ENCODE data around the gene TKFC.

Gene TKFC

DNA sequence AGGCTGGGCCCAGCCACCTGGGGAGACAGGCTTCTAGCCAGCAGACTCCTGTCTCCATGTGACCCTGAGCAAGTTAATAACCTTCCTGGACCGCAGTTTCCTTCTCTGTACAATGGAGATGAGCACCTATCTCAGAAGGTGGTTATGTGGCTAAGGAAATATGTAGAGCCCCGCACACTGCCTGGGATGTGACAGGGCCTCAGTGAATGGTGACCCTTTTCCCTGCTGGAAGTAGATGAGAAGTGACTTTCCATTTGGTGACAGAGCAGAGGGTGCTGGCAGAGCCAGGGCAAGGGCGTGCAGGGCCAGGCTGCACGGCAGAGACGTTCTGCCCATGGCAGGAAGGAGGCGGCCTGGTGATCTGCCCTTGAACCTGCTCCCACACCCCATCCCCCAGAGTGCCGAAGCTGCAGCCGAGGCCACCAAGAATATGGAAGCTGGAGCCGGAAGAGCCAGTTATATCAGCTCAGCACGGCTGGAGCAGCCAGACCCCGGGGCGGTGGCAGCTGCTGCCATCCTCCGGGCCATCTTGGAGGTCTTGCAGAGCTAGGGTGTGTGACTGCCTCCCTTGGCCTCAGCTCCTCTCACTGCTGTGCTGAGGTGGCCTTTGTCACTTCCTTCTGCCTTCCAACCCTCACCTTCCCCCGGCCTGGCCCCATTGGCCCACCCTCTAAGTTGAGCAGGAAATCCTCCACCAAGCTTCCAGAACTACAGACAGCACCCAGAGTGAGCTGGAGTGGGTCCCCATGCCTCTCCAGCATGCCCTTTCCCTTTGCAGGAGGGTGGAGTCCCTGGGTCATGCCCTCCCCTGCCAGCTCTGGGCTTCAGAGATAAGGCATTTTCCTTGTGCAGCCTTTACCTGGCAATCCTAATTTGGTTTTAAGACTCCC, 13.2 kb downstream of the TKFC start:
- no peak for DNase-seq

DNA sequence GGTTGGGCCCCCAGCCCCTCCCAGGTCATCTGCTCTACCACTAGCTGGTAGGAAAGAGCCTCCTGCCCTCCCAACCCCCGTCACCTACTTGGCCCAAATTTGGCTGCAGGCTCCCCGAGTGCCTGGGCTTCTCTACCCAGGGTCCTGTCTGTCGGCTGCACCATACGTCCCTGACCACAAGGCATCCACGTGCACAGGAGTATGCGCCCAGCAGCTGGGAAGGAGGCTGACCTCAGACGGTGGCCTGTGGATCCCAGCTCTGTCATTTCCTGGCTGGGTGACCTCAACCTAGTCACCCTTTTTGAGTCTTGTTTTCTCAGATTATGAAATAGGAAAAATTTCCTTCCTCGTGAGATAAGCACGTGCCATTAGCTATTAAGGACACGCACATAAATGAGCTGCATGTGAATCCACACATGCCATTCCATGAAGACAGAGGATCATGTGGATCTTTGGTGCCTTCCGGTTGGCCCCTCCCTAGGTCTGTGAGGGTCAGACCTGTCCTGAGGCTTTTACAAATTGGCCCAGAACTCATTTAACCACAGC, 15.0 kb downstream of the TKFC start:
- DNase-seq, result no peak

DNA sequence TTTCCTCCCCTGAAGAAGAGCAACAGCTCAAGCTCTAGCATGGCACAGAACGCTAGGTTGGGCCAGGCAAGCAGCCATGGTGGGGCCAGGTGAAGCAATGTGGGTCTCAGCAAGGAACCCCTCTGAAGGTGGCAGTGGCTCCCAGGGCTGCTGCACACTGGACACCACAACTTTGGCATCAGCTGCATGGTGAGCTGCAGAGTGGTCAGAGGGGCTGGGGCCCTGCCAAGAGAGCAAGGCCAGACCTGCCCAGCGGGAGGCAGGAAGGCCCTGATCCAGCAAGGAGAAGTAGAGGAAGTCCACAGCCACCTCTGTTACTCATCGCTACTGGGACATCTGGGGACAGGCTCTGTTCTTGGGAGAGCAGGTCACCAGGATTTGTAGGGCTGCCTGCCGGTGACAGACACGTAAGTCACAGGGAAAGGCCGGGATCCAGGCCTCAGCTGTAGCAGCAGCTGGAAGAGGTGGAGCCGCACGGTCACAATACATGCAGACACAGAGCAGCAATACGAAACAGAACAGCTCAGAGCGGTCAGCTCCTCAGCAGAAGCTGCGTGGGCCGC, 16.2 kb downstream of the TKFC start:
- no peak for DNase-seq

DNA sequence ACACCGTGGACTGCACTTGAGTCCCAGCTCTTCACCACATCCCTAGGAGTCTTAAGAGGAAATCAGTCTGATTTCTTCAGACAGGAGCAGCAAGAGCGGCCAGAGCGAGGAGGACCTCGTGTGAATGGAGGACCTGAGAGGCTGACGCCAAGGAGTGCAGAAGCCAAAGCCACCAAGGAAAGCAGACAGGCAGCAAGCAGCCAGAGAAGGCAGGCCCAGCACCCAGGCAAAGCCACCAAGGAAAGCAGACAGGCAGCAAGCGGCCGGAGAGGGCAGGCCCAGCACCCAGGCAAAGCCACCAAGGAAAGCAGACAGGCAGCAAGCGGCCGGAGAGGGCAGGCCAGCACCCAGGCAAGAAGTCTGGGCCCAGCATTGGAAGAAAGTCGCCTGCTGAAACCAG, 16.9 kb downstream of the TKFC start:
- DNase-seq, result no peak

DNA sequence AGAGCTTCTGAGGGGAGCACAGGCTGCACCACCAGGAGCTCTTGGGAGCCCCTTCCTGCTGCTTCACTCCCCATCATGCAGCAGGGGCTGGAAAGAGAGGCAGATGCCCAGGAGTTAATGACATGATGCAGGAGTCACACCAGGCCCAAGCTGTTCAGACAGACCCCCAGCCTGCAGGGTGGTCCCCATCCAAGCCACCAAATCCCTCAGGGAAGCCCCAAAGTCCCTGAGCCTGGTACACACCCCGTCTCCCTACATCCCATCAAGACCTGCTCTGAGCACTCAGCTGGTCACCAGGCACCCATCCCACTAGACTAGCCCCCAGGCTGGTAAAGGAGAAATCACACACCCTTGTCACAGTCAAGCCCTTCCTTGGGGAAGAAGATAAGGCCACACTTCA, 17.3 kb downstream of the TKFC start:
- DNase-seq, result no peak

DNA sequence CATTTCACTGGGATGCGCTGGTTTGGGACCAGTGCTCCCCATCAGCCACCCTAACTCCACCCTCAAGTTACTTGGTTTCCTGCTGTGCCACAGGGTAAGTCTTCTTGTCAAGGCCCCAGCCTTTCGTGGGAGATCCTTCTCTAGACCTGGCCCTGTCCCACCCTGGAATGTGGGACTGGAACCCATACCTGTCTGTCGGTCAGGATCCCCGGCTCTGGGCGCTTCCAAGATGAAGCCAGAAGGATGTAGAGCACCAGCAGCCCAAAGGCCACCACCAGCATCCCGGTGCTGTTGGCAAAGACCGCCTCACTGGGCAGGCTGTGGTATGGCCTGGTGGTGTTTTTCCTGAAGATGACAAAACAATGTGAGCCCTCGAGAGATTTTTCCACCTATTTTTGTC, 17.8 kb downstream of the TKFC start:
- no peak for DNase-seq

DNA sequence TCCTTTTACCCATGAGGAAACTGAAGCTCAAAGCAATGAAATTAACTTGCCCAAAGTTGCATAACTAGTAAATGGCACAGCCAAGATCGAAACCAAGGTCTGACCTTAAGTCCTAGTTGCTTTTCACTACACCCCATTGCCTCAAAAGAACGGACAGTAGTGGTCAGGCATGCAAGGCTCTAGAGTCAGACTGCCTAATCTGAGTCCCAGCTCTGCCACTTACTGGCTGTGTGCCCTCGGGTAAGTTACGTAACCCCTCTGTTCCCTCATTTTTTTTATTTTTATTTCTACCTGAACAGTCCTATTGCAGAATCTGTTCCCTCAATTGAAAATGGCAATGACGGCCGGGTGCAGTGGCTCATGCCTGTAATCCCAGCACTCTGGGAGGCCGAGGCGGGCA, 19.0 kb downstream of the TKFC start:
- no peak for DNase-seq

DNA sequence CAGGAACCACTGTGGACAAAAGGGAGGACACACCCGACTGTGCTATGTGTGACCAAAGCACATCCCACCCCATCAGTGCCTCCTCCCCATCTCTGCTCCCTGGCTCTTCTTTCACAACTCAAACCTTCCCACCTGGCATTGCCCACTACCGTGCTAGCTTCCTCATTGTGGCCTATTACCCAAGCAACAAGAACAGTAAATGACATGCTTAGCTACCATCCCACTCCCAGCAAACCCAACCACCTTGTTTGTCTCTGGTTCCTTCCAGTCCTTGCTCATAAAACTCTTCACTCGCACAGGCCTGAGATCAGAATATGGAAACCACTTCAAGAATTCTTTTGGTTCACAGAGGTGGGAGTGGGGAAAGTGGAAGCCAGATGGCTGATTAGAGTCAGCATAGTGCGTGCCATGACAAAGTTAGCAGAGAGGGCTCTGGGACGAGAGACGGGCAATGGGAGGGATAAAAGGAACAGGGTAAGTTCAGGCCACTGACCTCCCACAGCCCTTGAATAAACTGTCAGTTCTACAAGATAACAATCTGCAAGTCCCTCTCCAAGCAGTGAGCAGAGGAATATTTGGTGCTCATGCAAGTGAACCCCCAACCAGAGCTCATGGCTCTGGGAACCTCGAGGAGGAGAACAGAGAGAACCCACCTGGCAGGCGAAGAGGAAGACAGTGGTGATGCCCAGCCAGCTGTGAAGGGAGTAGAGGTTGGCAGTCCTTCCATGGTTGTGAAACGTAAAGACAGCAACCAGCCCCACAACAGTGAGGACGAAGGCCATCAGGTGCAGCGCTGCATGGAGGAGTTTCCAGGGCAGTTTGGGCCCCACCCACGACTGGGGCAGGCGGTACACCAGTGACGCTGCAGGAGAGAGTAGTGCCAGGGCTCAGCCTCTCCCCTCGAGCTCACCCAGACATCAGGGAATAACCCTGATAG, 20.4 kb downstream of the TKFC start:
- DNase-seq, result no peak

DNA sequence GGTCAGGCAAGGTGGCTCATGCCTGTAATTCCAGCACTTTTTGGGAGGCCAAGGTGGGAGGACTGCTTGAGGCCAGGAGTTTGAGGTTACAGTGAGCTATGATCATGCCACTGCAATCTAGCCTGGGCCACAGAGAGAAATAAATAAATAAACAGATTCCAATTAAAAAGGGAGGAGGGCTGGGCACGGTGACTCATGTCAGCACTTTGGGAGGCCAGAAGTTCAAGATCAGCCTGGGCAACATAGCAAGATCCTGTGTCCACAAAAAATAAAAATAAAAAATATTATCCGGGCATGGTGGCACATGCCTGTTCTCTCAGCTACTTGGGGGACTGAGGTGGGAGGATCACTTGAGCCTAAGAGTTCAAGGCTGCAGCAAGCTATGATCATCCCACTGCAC, 21.2 kb downstream of the TKFC start:
- DNase-seq, result no peak

DNA sequence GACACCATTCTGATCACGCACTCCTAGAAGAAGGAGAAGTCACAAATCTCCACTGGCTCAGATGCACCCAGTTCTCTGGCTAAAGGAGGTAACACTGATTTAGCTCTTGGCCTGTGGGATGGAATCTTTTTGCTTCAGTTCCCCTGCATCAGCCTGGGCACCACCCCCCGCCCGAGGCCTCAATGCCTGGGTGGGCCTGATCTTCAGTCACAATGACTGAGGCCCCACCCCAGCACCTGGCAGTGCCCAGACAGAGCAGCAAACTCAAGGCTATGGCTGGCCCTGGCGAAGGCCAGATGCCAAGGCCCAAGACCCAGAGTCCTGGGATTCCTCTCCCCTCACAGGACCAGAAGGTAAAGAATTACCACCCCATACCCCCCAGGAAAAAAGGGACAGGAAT, 23.7 kb downstream of the TKFC start:
- no peak for DNase-seq

DNA sequence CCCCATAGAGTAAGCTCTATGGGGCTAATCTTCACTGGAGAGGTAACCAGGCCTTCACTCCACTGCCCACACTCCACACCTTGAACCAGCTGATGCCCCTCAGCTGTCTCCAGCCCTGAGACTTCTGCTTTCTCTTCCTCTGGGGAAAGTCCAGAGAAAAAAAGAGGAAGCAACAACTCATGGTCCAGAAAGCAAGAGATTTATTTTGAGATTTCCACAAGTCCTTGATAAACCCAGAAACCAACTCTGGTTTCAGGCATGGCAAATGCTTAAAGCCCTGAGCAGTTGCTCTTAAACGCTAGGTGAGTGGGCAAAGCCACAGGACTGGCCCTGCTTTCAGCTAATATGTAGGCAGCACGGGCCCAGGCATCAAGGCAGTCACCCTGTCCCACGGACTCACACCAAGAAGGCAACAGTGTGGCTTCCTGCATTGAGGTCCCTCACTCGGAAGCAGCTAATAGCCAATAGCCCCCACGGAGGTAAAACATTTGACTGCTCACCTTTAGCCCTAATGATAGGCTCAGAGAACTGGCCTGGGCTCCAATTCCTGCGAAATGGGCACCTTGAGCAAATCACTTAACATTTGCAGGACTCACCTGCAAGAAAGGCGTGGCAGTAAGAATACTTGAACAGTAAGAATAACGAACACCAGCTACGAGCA, 24.3 kb downstream of the TKFC start:
- no peak for DNase-seq

DNA sequence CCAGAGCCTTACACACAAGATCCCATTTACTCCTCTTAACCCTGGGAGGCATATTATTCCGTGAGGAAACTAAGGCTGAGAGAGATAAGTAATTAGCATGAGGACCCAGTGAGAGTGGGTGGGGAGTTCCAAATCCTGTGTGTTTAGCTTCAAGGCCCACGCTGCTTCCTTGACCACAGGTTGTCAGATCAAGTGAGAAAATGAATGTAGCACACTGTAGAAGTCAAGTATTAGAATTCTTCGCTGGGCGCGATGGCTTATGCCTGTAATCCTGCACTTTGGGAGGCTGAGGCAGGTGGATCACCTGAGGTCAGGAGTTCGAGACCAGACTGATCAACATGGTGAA, 24.8 kb downstream of the TKFC start:
- no peak for DNase-seq

DNA sequence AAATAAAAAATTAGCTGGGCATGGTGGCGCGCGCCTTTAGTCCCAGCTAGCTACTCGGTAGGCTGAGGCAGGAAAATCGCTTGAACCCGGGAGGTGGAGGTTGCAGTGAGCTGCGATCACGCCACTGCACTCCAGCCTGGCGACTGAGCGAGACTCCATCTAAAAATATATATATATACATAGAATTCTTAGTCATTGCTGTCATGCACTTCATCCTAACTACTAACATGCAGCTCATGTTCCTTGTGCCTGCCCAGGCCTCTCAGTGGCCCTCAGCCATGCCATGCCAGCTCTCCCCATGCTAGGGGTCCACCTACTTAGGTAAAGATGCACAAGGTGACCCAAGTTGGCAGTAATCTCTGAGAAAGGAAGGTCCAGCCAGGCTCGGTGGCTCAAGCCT, 25.5 kb downstream of the TKFC start:
- no peak for DNase-seq

DNA sequence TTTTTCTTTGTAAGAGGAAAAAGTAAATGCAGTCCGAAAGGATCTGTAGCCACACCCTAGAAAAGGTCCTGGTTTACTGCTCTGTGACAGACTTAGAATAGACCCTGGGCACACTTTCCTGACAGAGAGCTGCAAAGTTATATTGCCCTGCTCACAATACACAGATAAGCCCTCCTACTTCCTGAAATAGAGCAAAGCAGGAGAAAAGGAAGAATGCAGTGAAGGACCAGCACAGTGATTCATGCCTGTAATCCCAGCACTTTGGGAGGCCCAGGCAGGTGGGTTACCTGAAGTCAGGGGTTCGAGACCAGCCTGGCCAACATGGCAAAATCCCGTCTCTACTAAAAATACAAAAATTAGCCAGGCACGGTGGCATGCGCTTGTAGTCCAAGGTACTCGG, 26.5 kb downstream of the TKFC start:
- DNase-seq, result no peak

DNA sequence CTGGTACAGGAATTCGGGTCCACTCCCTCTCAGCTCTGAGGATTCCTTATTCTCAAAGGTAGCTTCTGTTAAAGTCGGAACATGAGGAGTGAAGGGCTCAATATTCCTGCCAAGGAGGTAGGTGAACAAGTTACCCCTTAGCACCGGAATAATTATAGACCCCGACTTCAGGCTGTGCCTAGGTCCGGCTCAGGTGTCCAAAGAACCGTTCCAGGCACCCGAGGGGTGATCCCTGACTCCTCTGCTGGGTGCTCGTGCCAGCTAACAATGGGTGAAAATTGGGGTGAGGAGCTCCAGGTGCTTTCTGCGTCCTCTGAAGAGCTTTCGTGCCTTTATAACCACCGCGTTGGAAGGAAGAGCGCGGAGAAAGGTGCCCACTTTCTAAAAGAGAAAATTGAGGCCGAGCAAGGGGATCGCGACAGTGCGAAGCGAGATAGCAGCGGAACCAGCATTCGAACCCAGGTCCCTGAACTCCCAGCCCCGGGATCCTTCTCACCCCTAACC, 28.3 kb downstream of the TKFC start:
- no peak for DNase-seq

DNA sequence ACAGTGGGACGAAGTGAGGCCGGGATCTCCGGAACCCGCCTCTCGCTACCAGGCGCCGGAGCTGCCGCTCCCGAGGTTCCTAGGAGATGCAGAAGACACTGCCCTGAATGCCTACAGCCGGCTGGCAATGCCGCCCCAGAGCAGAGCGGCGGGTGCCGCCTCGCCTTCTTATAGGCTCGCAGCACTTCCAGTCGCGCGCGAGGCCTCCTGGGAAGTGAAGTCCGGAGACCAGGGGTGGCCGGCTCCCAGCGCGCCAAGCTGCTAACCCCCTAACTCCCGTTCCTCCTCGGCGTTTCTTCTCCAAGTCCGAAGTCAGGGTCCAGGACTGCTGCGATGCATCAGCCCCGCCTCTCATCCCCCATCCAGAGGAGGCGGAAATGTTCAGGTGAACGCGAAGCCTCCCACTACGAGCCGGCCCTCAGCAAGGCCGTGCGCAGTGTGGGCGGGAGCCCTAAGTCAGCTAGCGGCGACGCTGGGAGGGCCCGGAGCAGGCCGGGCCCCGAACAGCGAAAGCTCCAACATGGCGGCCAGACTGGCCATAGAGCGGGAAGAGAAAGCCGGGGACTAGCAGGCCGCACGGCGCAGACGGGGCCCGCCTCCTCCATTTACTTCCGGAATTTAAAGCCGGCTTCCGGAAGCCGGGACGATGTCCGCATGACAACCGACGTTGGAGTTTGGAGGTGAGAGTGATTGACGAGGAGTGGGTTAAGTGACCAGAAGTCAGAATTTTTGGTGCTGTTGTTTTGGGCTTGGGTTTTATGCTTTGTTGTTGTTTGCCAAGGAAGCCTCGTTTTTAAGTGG, 28.9 kb downstream of the TKFC start, which contains the start of the genes CYB561A3 and TMEM138:
CYB561A3 (minus strand) TSS at position 142 of the 801 bp plus-strand sequence. CDS start 5,169 bp downstream, outside the sequence.
TMEM138 (plus strand) TSS at position 634 of the 801 bp plus-strand sequence. CDS start 2,017 bp downstream, outside the sequence.
- DNase-seq, result peak; percentile 98

DNA sequence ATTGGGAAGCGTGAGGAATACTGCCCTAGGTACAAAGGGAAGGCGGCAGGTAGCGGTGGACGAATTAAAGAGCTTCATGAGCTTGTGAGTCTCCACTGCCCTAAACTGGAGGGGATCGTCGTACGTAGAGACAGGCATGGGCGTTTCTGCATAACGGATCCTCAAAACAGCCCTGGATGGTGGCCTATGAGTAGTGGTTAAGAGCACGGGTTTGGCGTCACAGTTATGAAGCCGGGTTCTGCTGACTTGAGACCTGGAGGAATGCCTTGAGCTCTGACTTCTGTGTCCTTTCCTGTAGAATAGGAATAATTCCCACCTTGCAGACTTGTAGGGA, 29.5 kb downstream of the TKFC start:
- DNase-seq, result no peak

DNA sequence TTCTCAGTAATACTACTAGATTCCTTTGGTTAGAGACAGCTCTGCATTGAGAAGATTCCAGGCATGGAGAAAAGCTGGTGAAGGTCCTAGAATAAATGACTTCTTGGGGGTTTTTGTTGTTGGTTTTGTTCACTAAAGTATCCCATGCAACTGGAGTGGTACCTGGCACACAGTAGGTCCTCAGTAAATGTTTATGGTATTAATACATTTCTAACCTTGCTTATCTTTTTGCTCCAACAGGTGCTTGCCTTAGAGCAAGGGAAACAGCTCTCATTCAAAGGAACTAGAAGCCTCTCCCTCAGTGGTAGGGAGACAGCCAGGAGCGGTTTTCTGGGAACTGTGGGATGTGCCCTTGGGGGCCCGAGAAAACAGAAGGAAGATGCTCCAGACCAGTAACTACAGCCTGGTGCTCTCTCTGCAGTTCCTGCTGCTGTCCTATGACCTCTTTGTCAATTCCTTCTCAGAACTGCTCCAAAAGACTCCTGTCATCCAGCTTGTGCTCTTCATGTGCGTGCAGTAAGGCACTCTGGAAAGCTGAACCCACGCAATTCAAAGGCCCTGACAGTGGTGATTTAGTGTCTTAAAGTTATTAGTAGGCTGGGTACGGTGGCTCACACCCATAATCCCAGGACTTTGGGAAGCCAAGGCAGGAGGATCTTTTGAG, 31.1 kb downstream of the TKFC start:
- DNase-seq, result no peak

DNA sequence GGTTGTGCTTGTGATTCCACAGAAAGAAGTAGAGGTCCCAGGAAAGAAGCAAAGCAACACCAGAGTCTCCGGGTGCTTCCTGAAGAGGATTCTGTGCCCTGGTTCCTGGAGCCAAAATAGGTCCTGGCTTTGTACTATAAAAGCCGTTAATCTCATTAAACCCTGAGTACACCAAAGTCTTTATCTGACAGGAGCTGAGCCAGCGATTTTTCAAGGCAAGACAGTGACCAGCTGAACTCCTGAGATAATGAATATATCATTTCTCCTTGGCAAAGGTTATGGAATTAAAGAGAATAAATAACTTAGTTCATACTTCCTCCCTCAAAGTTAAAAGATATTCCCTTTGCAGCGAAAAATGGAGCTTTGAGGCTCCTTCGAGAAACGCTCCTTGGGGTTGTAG, 34.4 kb downstream of the TKFC start:
- no peak for DNase-seq

DNA sequence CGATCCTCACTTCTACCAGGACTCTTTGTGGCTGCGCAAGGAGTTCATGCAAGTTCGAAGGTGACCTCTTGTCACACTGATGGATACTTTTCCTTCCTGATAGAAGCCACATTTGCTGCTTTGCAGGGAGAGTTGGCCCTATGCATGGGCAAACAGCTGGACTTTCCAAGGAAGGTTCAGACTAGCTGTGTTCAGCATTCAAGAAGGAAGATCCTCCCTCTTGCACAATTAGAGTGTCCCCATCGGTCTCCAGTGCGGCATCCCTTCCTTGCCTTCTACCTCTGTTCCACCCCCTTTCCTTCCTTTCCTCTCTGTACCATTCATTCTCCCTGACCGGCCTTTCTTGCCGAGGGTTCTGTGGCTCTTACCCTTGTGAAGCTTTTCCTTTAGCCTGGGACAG, 35.6 kb downstream of the TKFC start:
- no peak for DNase-seq
